GM13977 (cell line): ENCODE measurements around the gene STRA6.

ENCODE experiments used
- DNase-seq: peaks from one replicate; pipeline ENCODE4 v3.0.0; 2012; ENCODE audit warnings: low spot score
- CTCF ChIP-seq: IDR thresholded peaks from 2 replicates; pipeline ENCODE4 v1.5.1; 2012; ENCODE audit warnings: mild to moderate bottlenecking, control low read depth; ENCODE audit not compliant: insufficient read depth; ENCODE audit errors: extremely low read depth, missing control alignments
- in situ Hi-C: fragments of 300-500 bp; cut with MboI; formaldehyde crosslinking; loops from one replicate; pipeline ENCODE4 v1.12.0; 2022; ENCODE audit warnings: low sequenced_read_pairs, low pct_unique_long_range_greater_than_20kb, mixed read lengths, inconsistent platforms; ENCODE audit not compliant: unreplicated experiment

STRA6 gene

GRCh38 chr15:74212494-74212893 is 9.9 kb upstream of the STRA6 start:
- in situ Hi-C loops = no loop called here
- TF ChIP-seq CTCF = peak; percentile 15

GRCh38 chr15:74211656-74212055 is 9.1 kb upstream of the STRA6 start:
- TF ChIP-seq CTCF = no peak
- in situ Hi-C loops = no loop called here
- DNase-seq = no peak

More at GRCh38 chr15:74212494-74212893, 9.9 kb upstream of the STRA6 start:
- DNase-seq = peak; percentile 61

DNA sequence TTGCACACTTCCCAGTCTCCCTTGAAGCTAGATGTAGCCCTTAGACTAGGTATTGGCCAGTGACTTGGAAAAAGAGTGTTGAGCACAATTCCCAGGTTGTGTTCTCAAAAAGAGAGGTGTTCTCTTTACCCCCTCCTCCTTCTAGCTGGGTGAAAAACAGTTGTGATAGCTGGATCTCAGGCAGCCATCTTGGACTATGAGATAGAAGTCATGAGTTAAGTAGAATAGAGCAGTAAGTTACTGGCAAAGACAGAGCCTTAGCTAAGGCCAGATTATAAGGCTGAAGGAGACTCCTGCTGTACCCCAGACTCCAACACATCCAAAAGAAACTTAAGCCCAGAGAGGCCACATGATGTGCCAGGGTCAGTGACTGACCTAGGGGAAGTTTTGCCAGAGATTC is 8.1 kb upstream of the STRA6 start:
- DNase-seq = no peak
- in situ Hi-C loops = no loop called here
- TF ChIP-seq CTCF = no peak

- TF ChIP-seq CTCF = no peak
- DNase-seq = no peak
- in situ Hi-C loops = no loop called here
These were observed 7.5 kb upstream of the STRA6 start for GRCh38 chr15:74209997-74210671.

DNA sequence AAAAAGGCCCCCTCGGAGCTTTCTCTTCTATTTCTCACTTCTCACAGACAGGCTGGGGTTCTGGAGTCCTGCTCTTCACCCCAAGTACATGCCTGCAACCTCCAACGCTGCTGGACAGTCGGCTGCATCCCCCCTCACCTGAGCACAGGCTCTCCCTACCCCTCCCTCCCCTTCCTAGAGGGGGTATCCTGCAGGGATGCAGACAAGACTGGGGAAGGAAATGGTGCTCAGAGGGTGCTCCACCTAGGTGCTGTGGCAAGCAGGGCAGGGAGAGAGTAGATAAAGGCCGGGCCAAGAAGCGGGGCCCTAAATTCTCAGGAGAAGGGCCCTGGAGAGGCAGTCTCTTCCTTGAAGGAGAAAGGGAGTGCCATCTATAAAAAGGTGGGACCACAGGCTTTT is 7.0 kb upstream of the STRA6 start:
- in situ Hi-C loops = no loop called here
- TF ChIP-seq CTCF = no peak
- DNase-seq = no peak

- no peak for TF ChIP-seq CTCF
- no peak for DNase-seq
- in situ Hi-C loops = no loop called here
These were observed 6.4 kb upstream of the STRA6 start for GRCh38 chr15:74208901-74209559.

DNA sequence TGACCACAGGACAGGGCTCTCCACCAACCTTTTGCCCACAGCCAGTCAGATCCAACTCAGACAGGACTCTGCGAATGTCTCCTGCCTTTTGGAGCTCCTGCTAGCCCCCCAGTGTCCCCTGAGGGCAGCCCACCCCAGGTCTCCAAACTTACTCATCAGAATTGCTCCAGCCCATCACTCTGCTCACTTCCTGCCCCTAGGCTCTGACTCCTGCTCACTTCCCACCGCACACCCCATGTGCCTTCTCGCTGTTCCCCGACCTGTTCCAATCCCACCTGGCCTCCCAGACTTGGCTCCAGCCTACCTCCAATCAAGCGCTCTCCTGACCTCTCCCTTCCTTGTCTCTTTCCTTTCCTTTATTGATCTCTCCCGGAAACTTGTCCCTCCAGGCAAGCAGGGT is 5.9 kb upstream of the STRA6 start:
- no peak for DNase-seq
- in situ Hi-C loops = no loop called here
- TF ChIP-seq CTCF = no peak
